Mononuclear cell (primary cell): ENCODE data around the gene PARD6G. TPM values are rescaled to one million over a fixed set of nuclear protein-coding genes. Genes with fewer than 3 reads are reported as not detected.
"Not testable (repeated sequence)": the region's sequence is repeated elsewhere in the genome, so short reads cannot be mapped to it uniquely, and the experiment has no call there.

Source experiments
- H3K27me3 ChIP-seq: 2 replicates; pipeline ENCODE4 v1.6.0; 2011; ENCODE audit warnings: low read length, control low read depth; ENCODE audit not compliant: insufficient read depth
- H3K4me1 ChIP-seq: 2 replicates; pipeline ENCODE4 v1.5.1; 2011; ENCODE audit warnings: mild to moderate bottlenecking, low read length, control low read depth; ENCODE audit not compliant: insufficient read depth
- H3K4me3 ChIP-seq: 2 replicates; pipeline ENCODE4 v1.5.1; 2011; ENCODE audit warnings: mild to moderate bottlenecking, low read length, moderate library complexity
- H3K9me3 ChIP-seq: 2 replicates; pipeline ENCODE4 v1.5.1; 2011; ENCODE audit warnings: low read depth, mild to moderate bottlenecking, control low read depth, low read length
- total RNA-seq: library from RNA; depleted of rRNA; stranded (reverse); fragments of >200 nt; gene quantifications from one replicate; pipeline ENCODE4 v1.2.3, GENCODE V29; 2012

PARD6G gene
- total RNA-seq, 1 donor, result 0.73 TPM

DNA sequence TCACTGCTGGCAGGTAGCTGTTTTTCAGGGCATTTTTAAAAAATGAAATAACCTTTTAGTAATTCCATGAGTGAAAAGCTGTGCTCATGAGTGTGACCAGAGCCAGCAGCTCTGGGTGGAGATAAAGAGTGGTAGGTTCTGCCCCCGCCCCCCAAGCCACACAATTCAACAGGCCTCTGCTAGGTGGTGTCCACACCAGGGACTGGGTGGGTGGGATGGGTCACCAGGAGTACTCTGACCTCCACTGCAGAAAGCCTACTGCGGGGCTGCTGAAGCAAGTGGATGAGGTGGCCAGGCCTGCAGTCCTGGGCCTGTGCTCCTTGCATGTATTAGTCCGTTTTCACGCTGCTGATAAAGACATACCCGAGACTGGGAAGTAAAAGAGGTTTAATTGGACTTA, 15.3 kb downstream of the PARD6G start:
- H3K4me1 ChIP-seq, result no peaks in the 10 kb centered on the region
- no peaks in the 10 kb centered on the region for H3K27me3 ChIP-seq
- H3K4me3 ChIP-seq, result no peak overlapping the region
- H3K9me3 ChIP-seq, result no peaks in the 10 kb centered on the region

DNA sequence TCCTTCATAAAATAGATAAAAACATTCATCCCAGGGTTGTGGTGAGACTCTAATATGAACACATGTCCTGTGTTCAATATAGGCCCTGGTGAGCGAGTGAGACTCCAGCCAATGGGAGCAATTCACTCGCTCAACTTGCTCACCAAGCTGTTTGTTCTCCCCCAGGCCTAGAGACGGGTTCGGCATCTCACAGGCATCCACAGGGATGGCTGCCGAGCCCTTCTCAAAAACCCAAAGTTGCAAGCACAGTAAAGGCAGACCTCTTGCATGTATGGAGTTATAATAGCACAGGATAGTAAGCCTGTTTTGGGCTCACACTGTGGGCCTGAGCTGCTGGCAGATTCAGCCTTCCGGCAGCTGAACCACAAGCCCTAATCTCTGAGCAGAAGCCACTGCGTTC, 15.7 kb downstream of the PARD6G start:
- Histone ChIP-seq H3K4me3 (no peak overlapping the region), H3K27me3 (no peaks in the 10 kb centered on the region), H3K4me1 (no peaks in the 10 kb centered on the region), H3K9me3 (no peaks in the 10 kb centered on the region)

DNA sequence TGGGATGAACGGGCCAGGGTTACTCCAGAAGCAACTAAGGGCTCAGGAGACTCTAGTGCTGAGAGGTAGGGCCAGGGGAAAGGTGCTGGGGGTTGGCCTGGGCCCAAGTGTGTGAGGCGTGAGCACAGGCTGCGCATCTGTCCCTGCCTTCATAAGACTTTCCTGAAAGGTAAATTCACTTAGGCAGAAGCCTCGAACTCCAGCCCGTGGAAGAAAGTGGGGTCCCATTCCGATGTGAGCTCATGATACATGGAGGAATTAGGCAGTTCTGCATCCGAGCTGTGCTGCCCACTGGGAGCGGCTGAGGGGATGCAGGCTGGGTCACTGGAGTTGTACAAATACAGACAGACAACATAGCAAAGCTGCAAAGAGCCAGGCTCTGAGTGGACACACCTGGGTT, 16.2 kb downstream of the PARD6G start:
- H3K4me1 ChIP-seq, result no peaks in the 10 kb centered on the region
- H3K9me3 ChIP-seq, result no peaks in the 10 kb centered on the region
- no peaks in the 10 kb centered on the region for H3K27me3 ChIP-seq
- no peak overlapping the region for H3K4me3 ChIP-seq

DNA sequence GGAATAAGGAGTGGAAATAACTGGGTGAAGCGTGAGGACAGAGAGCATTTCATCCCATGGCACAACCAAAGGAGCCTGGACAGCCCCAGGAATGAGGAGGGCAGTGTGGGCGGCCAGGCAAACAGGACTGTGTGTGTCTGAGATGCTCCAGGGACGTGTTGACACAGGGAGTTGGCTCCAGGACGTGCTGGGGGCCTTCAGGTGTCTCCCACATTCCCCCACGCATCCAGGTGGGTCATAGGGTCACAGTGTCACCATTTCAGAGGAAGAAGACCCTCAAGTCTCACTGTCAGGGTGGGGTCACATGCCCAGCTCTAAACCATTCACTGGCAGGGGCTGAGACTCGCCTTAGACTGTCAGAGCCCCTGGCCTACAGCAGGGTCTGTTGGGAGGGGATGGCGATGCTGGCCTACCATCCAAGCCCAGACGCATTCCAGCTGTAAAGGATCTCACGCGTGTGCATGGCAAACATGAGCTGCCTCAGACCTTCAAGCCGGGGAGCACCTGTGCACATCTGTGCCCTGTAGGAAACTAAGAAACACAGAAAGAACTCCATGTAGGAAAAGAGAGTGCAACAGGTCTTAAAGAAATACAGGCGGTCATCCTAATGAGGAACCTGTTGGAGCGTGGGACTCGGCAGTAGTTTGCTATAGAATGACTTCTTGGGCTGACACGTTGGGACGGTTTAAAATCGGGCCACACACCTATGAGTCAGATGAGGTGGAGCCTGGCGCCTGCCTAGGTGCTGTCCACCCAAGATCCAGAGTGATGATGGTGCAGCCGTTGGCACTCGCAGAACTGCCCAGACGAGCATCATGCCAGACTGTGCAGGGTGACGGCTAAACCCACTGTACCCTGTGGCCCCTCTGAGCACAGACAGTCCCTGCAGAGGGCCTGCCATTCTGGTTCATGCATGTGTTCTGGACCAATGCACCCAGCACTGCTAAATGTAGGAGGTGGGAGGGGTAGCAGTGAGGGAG, 17.3 kb downstream of the PARD6G start:
- no peak overlapping the region for H3K4me3 ChIP-seq
- no peaks in the 10 kb centered on the region for H3K27me3 ChIP-seq
- no peaks in the 10 kb centered on the region for H3K9me3 ChIP-seq
- no peaks in the 10 kb centered on the region for H3K4me1 ChIP-seq

DNA sequence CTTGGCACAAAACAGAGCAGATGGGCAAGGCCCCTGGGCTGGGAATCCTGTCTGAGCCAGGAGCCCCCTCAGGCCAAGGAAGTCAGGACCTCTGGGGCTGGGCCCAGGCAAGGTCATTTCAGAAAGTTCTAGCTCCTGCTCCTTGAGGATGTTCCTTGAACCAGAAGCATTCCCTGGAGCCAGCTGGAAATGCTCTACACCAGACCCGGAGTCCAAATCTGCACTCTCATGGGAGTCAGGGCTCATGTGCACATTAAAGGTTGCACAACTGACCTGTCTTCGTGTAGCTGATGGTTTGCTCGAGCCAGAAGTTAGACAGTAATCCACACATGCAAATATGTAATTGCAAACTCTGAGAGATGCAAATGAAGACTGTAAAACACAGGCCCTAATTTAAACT, 18.0 kb downstream of the PARD6G start:
- Histone ChIP-seq H3K27me3 (no peaks in the 10 kb centered on the region), H3K9me3 (no peaks in the 10 kb centered on the region), H3K4me1 (no peaks in the 10 kb centered on the region), H3K4me3 (no peak overlapping the region)

DNA sequence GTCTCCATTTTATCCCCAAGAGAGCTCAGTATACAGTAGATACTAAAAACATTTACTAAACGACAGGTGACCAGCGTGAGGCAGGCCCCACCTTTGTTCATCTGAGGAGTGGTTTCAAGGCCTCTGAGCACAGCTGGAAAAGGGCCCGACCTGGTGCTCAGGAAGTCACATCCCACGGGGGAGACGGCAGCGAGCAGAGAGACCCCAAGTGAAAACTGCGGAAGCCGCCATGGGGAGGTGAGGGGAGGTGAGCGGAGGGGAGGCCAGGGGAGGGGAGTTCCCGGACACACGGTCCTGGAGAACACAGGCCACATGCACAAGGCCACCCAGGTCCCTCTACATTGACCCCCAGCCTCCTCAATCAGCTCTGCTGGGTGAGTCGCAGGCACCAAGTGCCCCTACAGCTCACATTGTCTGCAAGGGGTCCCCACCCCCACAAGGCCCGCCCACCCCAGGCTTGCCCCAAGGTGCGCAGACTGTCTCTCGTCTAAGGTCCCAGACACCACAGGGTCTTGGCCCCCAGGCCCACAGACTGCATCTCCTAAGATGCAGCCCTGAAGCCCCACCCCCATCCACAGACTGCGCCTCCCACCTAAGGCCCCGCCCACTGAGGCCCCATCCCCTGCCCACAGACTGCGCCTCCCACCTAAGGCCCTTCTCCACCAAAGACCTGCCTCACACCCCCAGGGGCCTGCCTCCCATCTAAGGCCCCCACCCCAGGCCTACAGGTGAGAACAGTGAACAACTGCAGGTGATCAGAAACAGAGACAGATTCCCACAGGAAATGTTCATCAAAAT, 19.1 kb downstream of the PARD6G start:
- Histone ChIP-seq H3K27me3 (no peaks in the 10 kb centered on the region), H3K4me3 (no peak overlapping the region), H3K9me3 (no peaks in the 10 kb centered on the region), H3K4me1 (no peaks in the 10 kb centered on the region)

DNA sequence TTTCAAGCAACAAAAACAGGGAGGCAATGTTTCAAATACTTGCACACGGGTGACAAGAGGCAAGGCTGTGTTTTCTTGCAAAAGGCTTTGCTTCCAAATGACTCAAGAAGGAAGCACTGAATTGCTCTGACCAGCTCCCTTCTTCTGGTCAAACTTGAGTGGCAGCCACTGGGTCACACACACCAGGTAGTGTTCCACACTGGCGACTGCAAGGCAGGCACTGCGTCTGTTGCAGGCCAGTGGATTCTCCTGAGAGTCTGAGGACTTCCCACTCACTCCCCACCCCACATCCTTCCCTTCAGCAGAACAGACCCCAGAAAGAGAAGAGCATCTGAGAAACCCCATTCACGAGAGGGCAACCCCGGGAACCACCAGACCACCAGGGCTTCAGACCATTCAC, 19.8 kb downstream of the PARD6G start:
- H3K9me3 ChIP-seq, result no peaks in the 10 kb centered on the region

DNA sequence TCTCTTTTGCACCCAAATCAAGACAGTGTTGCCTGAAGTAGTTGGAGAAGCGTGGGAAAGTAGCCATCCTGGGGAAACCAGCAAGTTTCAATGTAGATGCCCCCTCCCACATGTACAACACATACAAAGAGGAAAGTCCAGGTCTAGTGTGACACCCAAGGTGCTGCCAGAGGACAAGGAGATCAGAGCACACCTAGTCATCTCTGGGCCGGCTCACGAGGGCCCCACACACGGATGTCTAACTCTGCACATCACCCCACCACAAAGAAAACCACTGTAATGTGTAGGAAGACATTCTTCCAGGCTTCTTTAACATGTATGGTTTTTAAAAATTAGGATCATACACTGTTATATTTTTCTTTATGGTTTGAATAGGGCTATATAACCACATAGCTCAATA, 21.6 kb downstream of the PARD6G start:
- Histone ChIP-seq H3K9me3 (peaks cover 5% of the 10 kb centered on the region), H3K4me1 (no peaks in the 10 kb centered on the region), H3K27me3 (peaks cover 2% of the 10 kb centered on the region), H3K4me3 (no peak overlapping the region)

More for the DNA sequence above, 19.8 kb downstream of the PARD6G start:
- no peaks in the 10 kb centered on the region for H3K27me3 ChIP-seq
- no peaks in the 10 kb centered on the region for H3K4me1 ChIP-seq
- H3K4me3 ChIP-seq, result no peak overlapping the region

DNA sequence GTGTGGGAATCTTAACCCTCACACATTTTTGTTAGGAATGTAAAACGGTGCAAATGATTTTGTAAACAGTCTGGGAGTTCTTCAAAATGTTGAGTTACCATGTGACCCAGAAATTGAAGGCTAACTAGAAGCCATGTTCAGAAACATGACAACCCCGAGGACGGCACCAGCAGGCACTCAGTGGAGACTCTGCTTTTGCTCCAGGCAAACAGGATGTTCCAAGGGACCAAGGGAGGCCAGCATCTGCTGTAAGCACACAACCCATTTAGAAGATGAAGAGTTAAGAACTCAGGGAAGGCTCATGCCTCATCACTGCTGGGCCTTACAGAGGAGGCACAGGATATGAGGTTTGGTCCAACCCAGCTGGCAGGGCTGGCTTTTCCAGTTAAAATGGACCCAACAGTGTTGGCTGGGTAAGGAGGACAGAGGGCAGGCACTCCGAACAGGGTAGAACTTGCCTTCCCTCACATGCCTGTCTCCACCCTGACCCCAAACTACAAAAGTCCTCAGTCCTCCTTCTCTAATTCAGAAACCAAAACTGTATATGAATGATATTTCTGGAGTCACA, 23.6 kb downstream of the PARD6G start:
- Histone ChIP-seq H3K9me3 (peaks cover 5% of the 10 kb centered on the region), H3K4me1 (no peaks in the 10 kb centered on the region), H3K27me3 (peaks cover 2% of the 10 kb centered on the region), H3K4me3 (no peak overlapping the region)

DNA sequence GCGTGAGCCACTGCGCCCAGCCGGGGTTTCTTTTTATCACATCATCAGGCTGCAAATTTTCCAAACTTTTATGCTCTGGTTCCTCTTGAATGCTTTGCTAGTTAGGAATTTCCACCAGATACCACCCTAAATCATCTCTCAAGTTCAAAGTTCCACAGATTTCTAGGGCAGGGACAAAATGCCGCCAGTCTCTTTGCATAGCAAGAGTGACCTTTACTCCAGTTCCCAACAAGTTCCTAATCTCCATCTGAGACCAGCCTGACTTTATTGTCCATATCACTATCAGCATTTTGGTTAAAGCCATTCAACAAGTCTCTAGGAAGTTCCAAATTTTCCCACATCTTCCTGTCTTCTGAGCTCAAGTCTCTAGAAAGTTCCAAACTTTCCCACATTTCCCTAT, 27.8 kb downstream of the PARD6G start:
- not testable (repeated sequence) for H3K9me3 ChIP-seq, H3K27me3 ChIP-seq

DNA sequence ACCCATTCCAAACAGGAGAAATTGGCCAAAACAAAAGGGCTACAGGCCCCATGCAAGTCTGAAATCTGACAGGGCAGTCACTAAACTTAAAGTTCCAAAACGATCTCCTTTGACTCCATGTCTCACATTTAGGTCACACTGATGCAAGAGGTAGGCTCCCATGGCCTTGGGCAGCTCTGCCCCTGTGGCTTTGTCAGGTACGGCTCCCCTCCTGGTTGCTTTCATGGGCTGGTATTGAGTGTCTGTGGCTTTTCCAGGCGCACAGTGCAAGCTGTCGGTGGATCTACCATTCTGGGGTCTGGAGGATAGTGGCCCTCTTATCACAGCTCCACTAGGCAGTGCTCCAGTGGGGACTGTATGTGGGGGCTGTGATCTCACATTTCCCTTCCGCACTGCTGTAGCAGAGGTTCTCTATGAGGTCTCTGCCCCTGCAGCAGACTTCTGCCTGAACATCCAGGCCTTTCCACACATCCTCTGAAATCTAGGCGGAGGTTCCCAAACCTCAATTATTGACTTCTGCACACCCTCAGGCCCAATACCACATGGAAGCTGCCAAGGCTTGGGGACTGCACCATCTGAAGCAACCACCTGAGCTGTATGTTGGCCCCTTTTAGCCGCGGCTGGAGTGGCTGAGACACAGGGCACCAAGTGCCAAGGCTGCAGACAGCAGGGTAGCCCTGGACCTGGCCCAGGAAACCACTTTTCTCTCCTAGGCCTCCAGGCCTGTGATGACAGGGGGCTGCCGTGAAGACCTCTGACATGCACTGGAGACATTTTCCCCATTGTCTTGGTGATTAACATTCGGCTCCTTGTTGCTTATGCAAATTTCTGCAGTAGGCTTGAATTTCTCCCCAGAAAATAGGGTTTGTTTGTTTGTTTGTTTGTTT, 28.7 kb downstream of the PARD6G start:
- H3K4me1 ChIP-seq, result no peaks in the 10 kb centered on the region
- H3K4me3 ChIP-seq, result no peak overlapping the region
- peaks cover 5% of the 10 kb centered on the region for H3K9me3 ChIP-seq
- H3K27me3 ChIP-seq, result peaks cover 8% of the 10 kb centered on the region

More for the DNA sequence above, 27.8 kb downstream of the PARD6G start:
- H3K4me3 ChIP-seq, H3K4me1 ChIP-seq: not testable (repeated sequence)

DNA sequence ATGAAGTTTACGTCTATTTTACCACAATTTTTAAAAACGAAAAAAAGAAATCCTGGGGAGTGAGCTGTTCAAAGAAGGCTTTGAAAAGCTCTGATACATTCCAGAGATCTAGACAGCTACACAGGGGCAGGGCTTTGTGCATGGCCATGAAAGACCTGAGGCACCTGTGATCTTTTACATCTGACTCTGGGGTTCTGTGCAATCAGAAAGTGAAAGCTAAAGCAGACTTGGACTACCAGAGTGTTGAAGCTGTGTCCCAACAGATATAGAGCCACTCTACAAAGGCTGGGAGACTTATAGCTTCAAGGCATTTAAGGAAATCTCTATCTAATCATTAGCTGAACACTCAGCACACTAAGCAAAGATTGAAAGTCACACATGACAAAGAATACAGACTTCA, 34.1 kb downstream of the PARD6G start:
- H3K9me3 ChIP-seq, result no peaks in the 10 kb centered on the region
- no peaks in the 10 kb centered on the region for H3K4me1 ChIP-seq
- H3K4me3 ChIP-seq, result no peak overlapping the region
- H3K27me3 ChIP-seq, result peaks cover 6% of the 10 kb centered on the region

DNA sequence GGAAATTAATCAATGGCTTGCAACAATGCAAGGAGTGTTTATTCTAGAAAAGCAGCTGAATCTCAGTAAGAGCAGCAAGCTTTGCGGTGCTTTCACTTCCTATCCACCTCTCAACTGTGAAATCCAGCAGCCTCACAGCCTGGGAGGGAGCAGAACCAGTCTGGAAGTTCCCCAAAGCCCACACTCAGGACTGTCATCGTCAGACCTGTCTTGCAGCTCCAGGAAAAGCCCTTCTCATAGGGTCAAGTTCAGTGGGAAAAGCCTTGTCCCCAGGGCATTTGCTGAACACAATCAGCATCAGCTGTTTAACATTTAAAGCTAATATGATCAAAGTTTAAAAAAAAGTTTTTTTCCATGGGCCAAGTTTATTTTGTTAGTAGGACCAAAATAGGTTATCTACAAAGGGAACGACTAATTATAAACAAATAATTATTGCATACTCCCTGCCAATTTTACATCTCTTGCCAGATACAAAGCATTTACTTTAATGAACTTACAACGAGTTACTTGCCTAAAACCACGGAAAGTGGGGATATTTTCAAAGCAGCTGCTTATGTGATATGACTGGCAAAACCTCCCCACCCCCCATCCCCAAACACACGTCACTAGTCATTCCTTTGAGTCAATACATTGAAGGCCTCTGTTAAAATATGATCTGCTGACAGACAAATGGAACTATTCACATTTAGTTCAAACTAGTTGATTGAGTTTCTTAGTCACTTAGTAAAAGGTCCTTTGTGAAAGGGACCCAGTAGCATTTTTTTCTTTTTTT, 36.8 kb downstream of the PARD6G start:
- H3K27me3 ChIP-seq, result peaks cover 3% of the 10 kb centered on the region
- H3K4me1 ChIP-seq, result no peaks in the 10 kb centered on the region
- no peaks in the 10 kb centered on the region for H3K9me3 ChIP-seq
- H3K4me3 ChIP-seq, result no peak overlapping the region

DNA sequence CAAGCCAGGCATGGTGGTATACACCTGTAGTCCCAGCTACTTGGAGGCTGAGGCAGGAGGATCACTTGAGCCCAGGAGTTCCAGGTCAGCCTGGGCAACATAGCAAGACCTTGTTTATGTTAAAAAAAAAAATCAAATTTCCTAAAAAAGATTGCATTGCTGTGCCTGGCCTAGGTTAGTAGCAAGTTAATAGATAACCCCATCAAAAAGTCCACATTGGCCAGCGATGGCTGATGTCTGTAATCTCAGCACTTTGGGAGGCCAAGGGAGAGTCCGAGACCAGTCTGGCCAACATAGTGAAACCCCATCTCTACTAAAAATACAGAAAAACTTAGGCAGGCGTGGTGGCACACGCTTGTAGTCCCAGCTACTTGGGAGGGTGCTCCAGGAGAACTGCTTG, 38.7 kb downstream of the PARD6G start:
- H3K4me3 ChIP-seq, result no peak overlapping the region
- no peaks in the 10 kb centered on the region for H3K27me3 ChIP-seq
- H3K4me1 ChIP-seq, result no peaks in the 10 kb centered on the region
- H3K9me3 ChIP-seq, result no peaks in the 10 kb centered on the region
